HepG2 (cell line): ENCODE data around the gene MYOF. TPM values are rescaled to one million over a fixed set of nuclear protein-coding genes. Genes with fewer than 3 reads are reported as not detected.

ENCODE experiments used
- E2F1 ChIP-seq: sonication (generic); formaldehyde crosslinking; IDR thresholded peaks from 2 replicates; pipeline ENCODE4 v1.5.0; 2020; ENCODE audit warnings: missing genetic modification reagents
- HNRNPUL1 ChIP-seq: fragments of 200-400 bp; formaldehyde crosslinking; IDR thresholded peaks from 2 replicates; pipeline ENCODE4 v1.6.1; 2017; ENCODE audit warnings: low read depth, mild to moderate bottlenecking, low read length, moderate library complexity
- KDM2A ChIP-seq: sonication (generic); formaldehyde crosslinking; IDR thresholded peaks from 2 replicates; pipeline ENCODE4 v1.4.0; 2020; ENCODE audit warnings: low read depth, missing genetic modification reagents, borderline replicate concordance
- KLF12 ChIP-seq: sonication (generic); formaldehyde crosslinking; IDR thresholded peaks from 2 replicates; pipeline ENCODE4 v1.4.0; 2020; ENCODE audit warnings: missing genetic modification reagents, borderline replicate concordance
- NFKB2 ChIP-seq: sonication (generic); formaldehyde crosslinking; IDR thresholded peaks from 2 replicates; pipeline ENCODE4 v1.4.0; 2020; ENCODE audit warnings: missing genetic modification reagents, borderline replicate concordance
- NR2F1 ChIP-seq, 2 experiments: fragments of 450-650 bp in 1 of 2; formaldehyde crosslinking in 1 of 2; IDR thresholded peaks; 2 replicates each; pipeline versions ENCODE4 v1.5.0 to v1.6.1; 2016 to 2020; ENCODE audit warnings: mild to moderate bottlenecking in 1 of 2, missing compliant biosample characterization in 1 of 2, missing genetic modification reagents in 1 of 2, moderate library complexity in 1 of 2
- TARDBP ChIP-seq: sonication (generic); formaldehyde crosslinking; IDR thresholded peaks from 2 replicates; pipeline ENCODE4 v1.8.0; 2022; ENCODE audit warnings: mild to moderate bottlenecking, missing genetic modification reagents
- ZBTB33 ChIP-seq: sonication (generic); formaldehyde crosslinking; IDR thresholded peaks from 2 replicates; pipeline ENCODE4 v1.4.0; 2020; ENCODE audit warnings: missing genetic modification reagents
- ZBTB7B ChIP-seq: sonication (generic); formaldehyde crosslinking; IDR thresholded peaks from 2 replicates; pipeline ENCODE4 v1.4.0; 2020; ENCODE audit warnings: missing genetic modification reagents
- ZC3H13 ChIP-seq: sonication (generic); formaldehyde crosslinking; IDR thresholded peaks from 2 replicates; pipeline ENCODE4 v1.8.1; 2023; ENCODE audit warnings: mild to moderate bottlenecking, missing genetic modification reagents, moderate library complexity
- ZNF274 ChIP-seq: sonication (generic); formaldehyde crosslinking; IDR thresholded peaks from 2 replicates; pipeline ENCODE4 v1.5.1; 2020; ENCODE audit warnings: mild to moderate bottlenecking, missing genetic modification reagents
- ZNF331 ChIP-seq: sonication (generic); formaldehyde crosslinking; IDR thresholded peaks from 2 replicates; pipeline ENCODE4 v1.4.0; 2020; ENCODE audit warnings: missing genetic modification reagents
- ZNF567 ChIP-seq: sonication (generic); formaldehyde crosslinking; IDR thresholded peaks from 2 replicates; pipeline ENCODE4 v1.8.1; 2023; ENCODE audit warnings: mild to moderate bottlenecking, missing genetic modification reagents, borderline replicate concordance
- ZNF724P ChIP-seq: sonication (generic); formaldehyde crosslinking; IDR thresholded peaks from 2 replicates; pipeline ENCODE4 v1.8.0; 2022; ENCODE audit warnings: missing genetic modification reagents, borderline replicate concordance
- ZNF788 ChIP-seq: sonication (generic); formaldehyde crosslinking; IDR thresholded peaks from 2 replicates; pipeline ENCODE4 v1.5.0; 2020; ENCODE audit warnings: mild to moderate bottlenecking, missing genetic modification reagents, borderline replicate concordance
- ZSCAN5A ChIP-seq: sonication (generic); formaldehyde crosslinking; IDR thresholded peaks from 2 replicates; pipeline ENCODE4 v1.8.0; 2022; ENCODE audit warnings: mild to moderate bottlenecking, missing genetic modification reagents, borderline replicate concordance
- polyA plus RNA-seq, 8 experiments: library from polyadenylated mRNA; depleted of rRNA in 3 of 8; stranded (reverse) in 7 of 8; unstranded in 1 of 8; fragments of >200 nt; fragmentation: Illumina TruSeq in 4 of 8; extraction: Trizol in 4 of 8; gene quantifications; 2 replicates each; pipeline versions ENCODE4 v1.2.1 to v1.2.3, GENCODE V29; 2011 to 2016; ENCODE audit warnings: low read depth in 4 of 8, missing spikeins in 1 of 8, mixed read lengths in 1 of 8; ENCODE audit not compliant: insufficient read depth in 1 of 8
- total RNA-seq, 5 experiments: library from RNA; depleted of rRNA; stranded (reverse); fragments of >200 nt; fragmentation: Illumina TruSeq; extraction: Trizol; gene quantifications; 2 replicates each; pipeline ENCODE4 v1.2.3, GENCODE V29; 2016; ENCODE audit warnings: low read depth in 1 of 5
- TF ChIP-seq, protein P1 (sequence below), 2 experiments: sonication (generic) in 1 of 2; formaldehyde crosslinking in 1 of 2; IDR thresholded peaks; 2 replicates each; pipeline versions ENCODE4 v1.4.0 to v1.6.1; 2018 to 2020; ENCODE audit warnings: missing genetic modification reagents in 2 of 2, borderline replicate concordance in 1 of 2, low read depth in 1 of 2, mild to moderate bottlenecking in 1 of 2, missing biosample characterization in 1 of 2
- TF ChIP-seq, protein P2 (sequence below): sonication (generic); formaldehyde crosslinking; IDR thresholded peaks from 2 replicates; pipeline ENCODE4 v1.8.0; 2023; ENCODE audit warnings: mild to moderate bottlenecking, missing genetic modification reagents
- TF ChIP-seq, protein P3 (sequence below): IDR thresholded peaks from 2 replicates; pipeline ENCODE4 v1.6.1; 2016; ENCODE audit warnings: missing compliant biosample characterization, missing genetic modification reagents, borderline replicate concordance

MYOF gene
- total and polyA plus RNA-seq, 2 of the 13 experiments (the other 11 are each of a cell fraction or from before 2014, with no cell fraction given), result 0.18 to 0.42 TPM

DNA sequence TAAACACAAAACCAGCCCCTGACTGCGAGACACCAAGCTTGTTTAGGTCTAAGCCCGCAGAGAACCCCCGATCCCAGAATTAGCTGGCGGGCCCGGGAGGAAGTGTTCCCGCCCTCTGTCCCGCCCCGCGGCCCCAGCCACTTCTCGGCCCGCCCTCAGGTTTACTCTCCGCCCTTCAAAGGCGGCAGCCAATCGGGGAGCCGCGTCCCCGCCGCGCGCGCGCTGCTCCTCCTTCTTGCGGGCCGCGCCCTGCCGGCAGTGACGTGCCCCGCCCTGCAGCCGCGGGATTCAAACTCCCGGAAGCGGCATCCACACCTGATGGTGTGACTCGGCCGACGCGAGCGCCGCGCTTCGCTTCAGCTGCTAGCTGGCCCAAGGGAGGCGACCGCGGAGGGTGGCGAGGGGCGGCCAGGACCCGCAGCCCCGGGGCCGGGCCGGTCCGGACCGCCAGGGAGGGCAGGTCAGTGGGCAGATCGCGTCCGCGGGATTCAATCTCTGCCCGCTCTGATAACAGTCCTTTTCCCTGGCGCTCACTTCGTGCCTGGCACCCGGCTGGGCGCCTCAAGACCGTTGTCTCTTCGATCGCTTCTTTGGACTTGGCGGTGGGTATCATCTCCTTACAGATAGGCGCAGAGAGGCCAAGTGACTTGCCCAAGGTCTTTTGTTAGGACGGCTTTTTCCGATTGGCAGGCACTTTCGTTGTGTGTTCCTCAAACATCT, 14.3 kb upstream of the MYOF start, which contains the start of gene CEP55 (continued):
- TF ChIP-seq ZBTB33, result no peak
- TF ChIP-seq TARDBP (CRISPR knock-in tag), result 0 out of 2 replicates have a peak, but pooled peaks have one; percentile 33
- 0 out of 2 replicates have a peak, but pooled peaks have one; percentile 70 for TF ChIP-seq ZNF331 (CRISPR knock-in tag)
- peak; percentile 64; the same call in 1 of the 2 replicates for TF ChIP-seq ZSCAN5A (CRISPR knock-in tag)
- TF ChIP-seq NFKB2 (CRISPR knock-in tag), result peak; percentile 73; the same call in 1 of the 2 replicates
- TF ChIP-seq NR2F1 (CRISPR knock-in tag; IDR thresholded peaks at IDR 0.05), result no peak
- TF ChIP-seq, protein P1, sequence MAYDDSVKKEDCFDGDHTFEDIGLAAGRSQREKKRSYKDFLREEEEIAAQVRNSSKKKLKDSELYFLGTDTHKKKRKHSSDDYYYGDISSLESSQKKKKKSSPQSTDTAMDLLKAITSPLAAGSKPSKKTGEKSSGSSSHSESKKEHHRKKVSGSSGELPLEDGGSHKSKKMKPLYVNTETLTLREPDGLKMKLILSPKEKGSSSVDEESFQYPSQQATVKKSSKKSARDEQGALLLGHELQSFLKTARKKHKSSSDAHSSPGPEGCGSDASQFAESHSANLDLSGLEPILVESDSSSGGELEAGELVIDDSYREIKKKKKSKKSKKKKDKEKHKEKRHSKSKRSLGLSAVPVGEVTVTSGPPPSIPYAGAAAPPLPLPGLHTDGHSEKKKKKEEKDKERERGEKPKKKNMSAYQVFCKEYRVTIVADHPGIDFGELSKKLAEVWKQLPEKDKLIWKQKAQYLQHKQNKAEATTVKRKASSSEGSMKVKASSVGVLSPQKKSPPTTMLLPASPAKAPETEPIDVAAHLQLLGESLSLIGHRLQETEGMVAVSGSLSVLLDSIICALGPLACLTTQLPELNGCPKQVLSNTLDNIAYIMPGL (CRISPR knock-in tag; IDR thresholded peaks at IDR 0.05; ENCODE audit: borderline replicate concordance in 1 of 2, low read depth in 1 of 2), result peak; percentile 32 to 37; a peak in 2 of 4 replicates
- no peak for TF ChIP-seq HNRNPUL1
- TF ChIP-seq ZNF567 (CRISPR knock-in tag), result 0 out of 2 replicates have a peak, but pooled peaks have one; percentile 30
- peak; percentile 85 for TF ChIP-seq KDM2A (CRISPR knock-in tag)
- TF ChIP-seq ZC3H13, result peak; percentile 93
- peak; percentile 33; the same call in 1 of the 2 replicates for TF ChIP-seq ZNF788 (CRISPR knock-in tag)
- TF ChIP-seq ZNF724P (CRISPR knock-in tag), result peak; percentile 89; the same call in 1 of the 2 replicates
- no peak for TF ChIP-seq ZNF274 (CRISPR knock-in tag)
- peak; percentile 95; the same call in 1 of the 2 replicates for TF ChIP-seq KLF12 (CRISPR knock-in tag)
- peak; percentile 96 for TF ChIP-seq E2F1 (CRISPR knock-in tag)
- TF ChIP-seq, protein P2, sequence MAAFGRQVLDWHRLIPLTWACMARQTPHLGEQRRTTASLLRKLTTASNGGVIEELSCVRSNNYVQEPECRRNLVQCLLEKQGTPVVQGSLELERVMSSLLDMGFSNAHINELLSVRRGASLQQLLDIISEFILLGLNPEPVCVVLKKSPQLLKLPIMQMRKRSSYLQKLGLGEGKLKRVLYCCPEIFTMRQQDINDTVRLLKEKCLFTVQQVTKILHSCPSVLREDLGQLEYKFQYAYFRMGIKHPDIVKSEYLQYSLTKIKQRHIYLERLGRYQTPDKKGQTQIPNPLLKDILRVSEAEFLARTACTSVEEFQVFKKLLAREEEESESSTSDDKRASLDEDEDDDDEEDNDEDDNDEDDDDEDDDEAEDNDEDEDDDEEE (CRISPR knock-in tag), result no peak
- TF ChIP-seq, protein P3, sequence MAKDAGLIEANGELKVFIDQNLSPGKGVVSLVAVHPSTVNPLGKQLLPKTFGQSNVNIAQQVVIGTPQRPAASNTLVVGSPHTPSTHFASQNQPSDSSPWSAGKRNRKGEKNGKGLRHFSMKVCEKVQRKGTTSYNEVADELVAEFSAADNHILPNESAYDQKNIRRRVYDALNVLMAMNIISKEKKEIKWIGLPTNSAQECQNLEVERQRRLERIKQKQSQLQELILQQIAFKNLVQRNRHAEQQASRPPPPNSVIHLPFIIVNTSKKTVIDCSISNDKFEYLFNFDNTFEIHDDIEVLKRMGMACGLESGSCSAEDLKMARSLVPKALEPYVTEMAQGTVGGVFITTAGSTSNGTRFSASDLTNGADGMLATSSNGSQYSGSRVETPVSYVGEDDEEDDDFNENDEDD (CRISPR knock-in tag), result peak; percentile 100
- TF ChIP-seq ZBTB7B (CRISPR knock-in tag), result 0 out of 2 replicates have a peak, but pooled peaks have one; percentile 47
